ENCODE results near the gene TKTL2.

Gene TKTL2

GRCh38 chr4:163489929-163490328, 16.4 kb upstream of the TKTL2 start:
- ATAC-seq: no peak
- TF ChIP-seq, protein P1, sequence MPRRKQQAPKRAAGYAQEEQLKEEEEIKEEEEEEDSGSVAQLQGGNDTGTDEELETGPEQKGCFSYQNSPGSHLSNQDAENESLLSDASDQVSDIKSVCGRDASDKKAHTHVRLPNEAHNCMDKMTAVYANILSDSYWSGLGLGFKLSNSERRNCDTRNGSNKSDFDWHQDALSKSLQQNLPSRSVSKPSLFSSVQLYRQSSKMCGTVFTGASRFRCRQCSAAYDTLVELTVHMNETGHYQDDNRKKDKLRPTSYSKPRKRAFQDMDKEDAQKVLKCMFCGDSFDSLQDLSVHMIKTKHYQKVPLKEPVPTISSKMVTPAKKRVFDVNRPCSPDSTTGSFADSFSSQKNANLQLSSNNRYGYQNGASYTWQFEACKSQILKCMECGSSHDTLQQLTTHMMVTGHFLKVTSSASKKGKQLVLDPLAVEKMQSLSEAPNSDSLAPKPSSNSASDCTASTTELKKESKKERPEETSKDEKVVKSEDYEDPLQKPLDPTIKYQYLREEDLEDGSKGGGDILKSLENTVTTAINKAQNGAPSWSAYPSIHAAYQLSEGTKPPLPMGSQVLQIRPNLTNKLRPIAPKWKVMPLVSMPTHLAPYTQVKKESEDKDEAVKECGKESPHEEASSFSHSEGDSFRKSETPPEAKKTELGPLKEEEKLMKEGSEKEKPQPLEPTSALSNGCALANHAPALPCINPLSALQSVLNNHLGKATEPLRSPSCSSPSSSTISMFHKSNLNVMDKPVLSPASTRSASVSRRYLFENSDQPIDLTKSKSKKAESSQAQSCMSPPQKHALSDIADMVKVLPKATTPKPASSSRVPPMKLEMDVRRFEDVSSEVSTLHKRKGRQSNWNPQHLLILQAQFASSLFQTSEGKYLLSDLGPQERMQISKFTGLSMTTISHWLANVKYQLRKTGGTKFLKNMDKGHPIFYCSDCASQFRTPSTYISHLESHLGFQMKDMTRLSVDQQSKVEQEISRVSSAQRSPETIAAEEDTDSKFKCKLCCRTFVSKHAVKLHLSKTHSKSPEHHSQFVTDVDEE (CRISPR knock-in tag; IDR thresholded peaks at IDR 0.05): no peak
- TF ChIP-seq GLIS3 (CRISPR knock-in tag; IDR thresholded peaks at IDR 0.05) (no peak), ZFP3 (CRISPR knock-in tag; IDR thresholded peaks at IDR 0.05) (no peak)

DNA sequence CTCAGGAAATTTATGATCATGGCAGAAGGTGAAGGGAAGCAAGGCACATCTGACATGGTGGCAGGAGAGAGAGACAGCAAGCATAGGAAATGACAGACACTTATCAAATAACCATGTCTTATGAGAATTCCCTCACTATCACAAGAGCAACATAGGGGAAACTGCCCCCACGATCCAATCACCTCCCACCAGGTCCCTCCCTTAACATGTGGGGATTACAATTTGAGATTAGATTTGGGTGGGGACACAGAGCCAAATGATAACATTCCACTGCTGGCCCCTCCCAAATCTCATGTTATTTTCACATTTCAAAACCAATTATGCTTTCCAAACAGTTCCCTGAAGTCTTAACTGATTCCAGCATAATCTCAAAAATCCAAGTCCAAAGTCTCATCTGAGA, 12.8 kb upstream of the TKTL2 start:
- TF ChIP-seq OSR1 (CRISPR knock-in tag; IDR thresholded peaks at IDR 0.05): no peak
- no peak for TF ChIP-seq GLIS3 (CRISPR knock-in tag; IDR thresholded peaks at IDR 0.05)
- TF ChIP-seq, protein P2, sequence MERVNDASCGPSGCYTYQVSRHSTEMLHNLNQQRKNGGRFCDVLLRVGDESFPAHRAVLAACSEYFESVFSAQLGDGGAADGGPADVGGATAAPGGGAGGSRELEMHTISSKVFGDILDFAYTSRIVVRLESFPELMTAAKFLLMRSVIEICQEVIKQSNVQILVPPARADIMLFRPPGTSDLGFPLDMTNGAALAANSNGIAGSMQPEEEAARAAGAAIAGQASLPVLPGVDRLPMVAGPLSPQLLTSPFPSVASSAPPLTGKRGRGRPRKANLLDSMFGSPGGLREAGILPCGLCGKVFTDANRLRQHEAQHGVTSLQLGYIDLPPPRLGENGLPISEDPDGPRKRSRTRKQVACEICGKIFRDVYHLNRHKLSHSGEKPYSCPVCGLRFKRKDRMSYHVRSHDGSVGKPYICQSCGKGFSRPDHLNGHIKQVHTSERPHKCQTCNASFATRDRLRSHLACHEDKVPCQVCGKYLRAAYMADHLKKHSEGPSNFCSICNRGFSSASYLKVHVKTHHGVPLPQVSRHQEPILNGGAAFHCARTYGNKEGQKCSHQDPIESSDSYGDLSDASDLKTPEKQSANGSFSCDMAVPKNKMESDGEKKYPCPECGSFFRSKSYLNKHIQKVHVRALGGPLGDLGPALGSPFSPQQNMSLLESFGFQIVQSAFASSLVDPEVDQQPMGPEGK (CRISPR knock-in tag; IDR thresholded peaks at IDR 0.05; ENCODE audit: borderline replicate concordance): no peak
- no peak for TF ChIP-seq ZNF8 (CRISPR knock-in tag; IDR thresholded peaks at IDR 0.05)
- TF ChIP-seq ESRRG (CRISPR knock-in tag; IDR thresholded peaks at IDR 0.05): no peak
- TF ChIP-seq ZC3H10 (CRISPR knock-in tag; IDR thresholded peaks at IDR 0.05): no peak
- no peak for ATAC-seq

- no peak for ATAC-seq
- TF ChIP-seq TOX (CRISPR knock-in tag; IDR thresholded peaks at IDR 0.05; ENCODE audit: borderline replicate concordance) (no peak), ZNF565 (CRISPR knock-in tag; conservative IDR thresholded peaks at IDR 0.05; ENCODE audit: low read depth) (no peak), TCF4 (CRISPR knock-in tag; IDR thresholded peaks at IDR 0.05; ENCODE audit: borderline replicate concordance) (no peak), ZNF8 (CRISPR knock-in tag; IDR thresholded peaks at IDR 0.05) (no peak), PPARA (CRISPR knock-in tag; IDR thresholded peaks at IDR 0.05; ENCODE audit: borderline replicate concordance) (no peak), ZNF70 (CRISPR knock-in tag; IDR thresholded peaks at IDR 0.05) (no peak), POU6F1 (CRISPR knock-in tag; IDR thresholded peaks at IDR 0.05; ENCODE audit: borderline replicate concordance, low read depth) (no peak), CSRNP3 (CRISPR knock-in tag; IDR thresholded peaks at IDR 0.05) (no peak), ZFP30 (CRISPR knock-in tag; IDR thresholded peaks at IDR 0.05) (no peak), SNAI2 (CRISPR knock-in tag; IDR thresholded peaks at IDR 0.05) (no peak), BACH2 (CRISPR knock-in tag; IDR thresholded peaks at IDR 0.05; ENCODE audit: borderline replicate concordance) (no peak), ARNTL (CRISPR knock-in tag; IDR thresholded peaks at IDR 0.05; ENCODE audit: borderline replicate concordance, low read depth) (no peak), ISL1 (CRISPR knock-in tag; IDR thresholded peaks at IDR 0.05) (no peak), CSDC2 (CRISPR knock-in tag; IDR thresholded peaks at IDR 0.05) (no peak), ZC3H10 (CRISPR knock-in tag; IDR thresholded peaks at IDR 0.05) (no peak), GLIS3 (CRISPR knock-in tag; IDR thresholded peaks at IDR 0.05) (no peak), ZFP3 (CRISPR knock-in tag; IDR thresholded peaks at IDR 0.05) (no peak)
- TF ChIP-seq, protein P3, sequence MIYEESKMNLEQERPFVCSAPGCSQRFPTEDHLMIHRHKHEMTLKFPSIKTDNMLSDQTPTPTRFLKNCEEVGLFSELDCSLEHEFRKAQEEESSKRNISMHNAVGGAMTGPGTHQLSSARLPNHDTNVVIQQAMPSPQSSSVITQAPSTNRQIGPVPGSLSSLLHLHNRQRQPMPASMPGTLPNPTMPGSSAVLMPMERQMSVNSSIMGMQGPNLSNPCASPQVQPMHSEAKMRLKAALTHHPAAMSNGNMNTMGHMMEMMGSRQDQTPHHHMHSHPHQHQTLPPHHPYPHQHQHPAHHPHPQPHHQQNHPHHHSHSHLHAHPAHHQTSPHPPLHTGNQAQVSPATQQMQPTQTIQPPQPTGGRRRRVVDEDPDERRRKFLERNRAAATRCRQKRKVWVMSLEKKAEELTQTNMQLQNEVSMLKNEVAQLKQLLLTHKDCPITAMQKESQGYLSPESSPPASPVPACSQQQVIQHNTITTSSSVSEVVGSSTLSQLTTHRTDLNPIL (CRISPR knock-in tag; IDR thresholded peaks at IDR 0.05; ENCODE audit: low read depth): no peak
Measured at GRCh38 chr4:163485589-163485988, 12.0 kb upstream of the TKTL2 start.
